Breast epithelium (tissue), 3 donors: ENCODE measurements around the gene ERICH2.

Experiments
- CTCF ChIP-seq, 3 donors: fragments of 450-650 bp; IDR thresholded peaks; one replicate each; pipeline ENCODE4 v1.5.1; 2016 to 2017; ENCODE audit warnings: antibody characterized with exemption in 3 of 3, mild to moderate bottlenecking in 3 of 3, moderate library complexity in 3 of 3
- POLR2A ChIP-seq: fragments of 450-650 bp; IDR thresholded peaks from one replicate; pipeline ENCODE4 v1.6.1; 2016; ENCODE audit warnings: antibody characterized with exemption, mild to moderate bottlenecking, moderate library complexity

- TF ChIP-seq CTCF (IDR thresholded peaks at IDR 0.05): no peak
- no peak for TF ChIP-seq POLR2A
Observed at GRCh38 chr2:170847716-170848115, 77.5 kb downstream of the ERICH2 start.
